Activated CD4-positive, alpha-beta T cell treated with anti-CD3 and anti-CD28 coated beads, Interleukin-2, amount 50 U/mL, for 16 hours (primary cell): ENCODE results near the gene LTBP4.
A peak's percentile ranks its signal among the peaks of the same experiment; 100 is the strongest.
"Not testable (repeated sequence)": the region's sequence is repeated elsewhere in the genome, so short reads cannot be mapped to it uniquely, and the experiment has no call there.

ENCODE experiments used
- DNase-seq: peaks from one replicate; pipeline ENCODE4 v3.0.0-alpha.2; 2020

Gene LTBP4

DNA sequence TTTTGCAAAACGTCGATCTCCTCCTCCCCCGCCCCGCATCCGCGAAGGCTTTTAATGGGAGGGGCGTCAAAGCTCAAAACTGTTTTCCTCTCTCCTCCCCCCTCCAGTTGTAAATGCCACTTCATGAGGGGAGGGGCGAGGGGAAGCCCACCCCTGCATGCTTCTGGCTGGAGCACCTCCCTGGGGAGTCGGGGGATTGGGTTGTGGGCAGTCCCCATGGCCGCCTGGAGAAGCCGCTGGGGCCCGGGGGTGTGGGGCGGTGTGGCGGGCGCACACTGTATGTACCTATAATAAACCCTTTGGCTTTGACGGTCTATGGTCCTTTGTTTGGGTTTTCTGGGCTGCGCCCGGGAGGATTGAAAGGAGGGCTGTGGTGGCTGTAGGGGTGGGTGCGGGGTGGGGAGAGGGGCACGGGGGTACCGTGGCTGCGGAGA lies 25.0 kb upstream of the LTBP4 start:
- no peak for DNase-seq

DNA sequence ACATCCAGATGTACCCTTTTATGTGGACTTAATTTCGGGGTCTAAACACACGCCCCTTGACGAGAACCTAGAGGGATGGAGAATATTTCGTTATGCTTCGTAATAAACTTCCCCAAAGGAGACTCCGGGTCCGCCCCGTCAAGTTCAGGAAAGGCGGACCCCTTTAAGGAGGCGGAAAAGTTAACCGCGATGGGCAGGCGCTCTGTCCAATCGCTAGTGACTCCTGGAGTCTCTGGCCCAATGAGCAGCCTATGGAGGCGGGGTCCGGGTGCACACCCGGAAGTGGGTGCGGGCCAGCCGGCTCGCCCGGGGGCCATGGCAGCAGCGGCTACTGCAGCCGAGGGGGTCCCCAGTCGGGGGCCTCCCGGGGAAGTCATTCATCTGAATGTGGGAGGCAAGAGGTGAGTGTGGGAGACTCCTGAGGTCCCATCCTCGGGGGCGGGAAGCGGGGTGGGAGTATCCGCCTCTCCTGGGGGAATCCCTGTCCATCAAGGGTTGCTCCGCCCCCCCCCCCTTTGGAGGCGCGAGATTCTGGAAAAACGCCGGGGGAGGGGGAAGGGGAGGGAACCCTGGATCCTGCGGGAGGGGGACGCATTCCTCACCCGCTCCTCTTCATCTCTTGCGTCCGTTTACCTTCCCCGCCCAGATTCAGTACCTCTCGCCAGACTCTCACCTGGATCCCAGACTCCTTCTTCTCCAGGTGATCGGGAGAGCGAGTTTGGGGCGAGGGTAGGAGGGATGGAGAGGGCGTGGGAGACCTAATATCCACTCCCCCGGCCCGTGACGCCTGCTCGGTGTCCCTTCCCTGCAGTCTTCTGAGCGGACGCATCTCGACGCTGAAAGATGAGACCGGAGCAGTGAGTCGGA lies 24.4 kb upstream of the LTBP4 start, which contains the start of gene SHKBP1:
Gene SHKBP1, plus strand, starts transcription at position 289 of the 867 bp plus-strand sequence. Its CDS starts 27 bp downstream, at position 316.
- peak; percentile 95 for DNase-seq

DNA sequence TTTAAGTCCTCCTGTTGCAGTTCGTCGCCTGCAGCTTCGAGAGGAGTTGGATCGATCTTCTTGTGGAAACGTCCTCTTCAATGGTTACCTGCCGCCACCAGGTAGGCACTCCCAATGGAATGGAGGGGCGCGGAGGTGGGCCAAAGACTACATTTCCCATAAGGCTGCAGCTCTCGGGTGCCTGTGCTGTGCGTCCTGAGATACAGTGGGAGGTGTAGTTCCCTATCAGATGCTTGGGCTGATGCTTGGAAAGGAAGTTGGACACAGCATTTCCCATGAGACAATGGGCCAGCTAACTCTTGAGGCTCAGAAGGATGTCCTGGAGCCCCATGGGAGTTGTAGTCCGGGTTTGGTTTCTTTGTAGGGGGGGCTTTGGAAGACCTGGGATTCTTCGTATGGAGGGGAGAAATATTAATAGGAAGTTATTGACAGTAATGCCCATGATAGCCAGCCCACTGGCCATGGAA lies 22.7 kb upstream of the LTBP4 start:
- no peak for DNase-seq

GRCh38 chr19:40580619-40581018 lies 20.6 kb upstream of the LTBP4 start:
- no peak for DNase-seq

DNA sequence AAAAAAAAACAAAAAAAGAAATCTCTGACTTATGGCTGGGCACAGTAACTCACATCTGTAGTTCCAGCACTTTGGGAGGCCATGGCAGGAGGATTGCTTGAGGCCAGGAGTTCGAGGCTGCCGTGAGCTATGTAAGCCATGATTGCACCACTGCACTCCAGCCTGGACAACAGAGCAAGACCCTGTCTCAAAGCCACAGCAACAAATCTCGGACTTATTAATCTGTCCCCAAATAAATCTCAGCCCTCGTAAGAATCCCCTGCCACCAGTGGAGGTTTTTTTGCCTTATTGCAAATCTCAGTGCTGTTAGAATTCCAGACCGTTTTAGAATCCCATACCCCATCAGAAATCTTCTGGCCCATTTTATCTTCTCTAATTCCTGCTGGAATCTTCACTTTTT lies 19.6 kb upstream of the LTBP4 start:
- no peak for DNase-seq

GRCh38 chr19:40582467-40582866 lies 18.7 kb upstream of the LTBP4 start:
- DNase-seq = no peak

DNA sequence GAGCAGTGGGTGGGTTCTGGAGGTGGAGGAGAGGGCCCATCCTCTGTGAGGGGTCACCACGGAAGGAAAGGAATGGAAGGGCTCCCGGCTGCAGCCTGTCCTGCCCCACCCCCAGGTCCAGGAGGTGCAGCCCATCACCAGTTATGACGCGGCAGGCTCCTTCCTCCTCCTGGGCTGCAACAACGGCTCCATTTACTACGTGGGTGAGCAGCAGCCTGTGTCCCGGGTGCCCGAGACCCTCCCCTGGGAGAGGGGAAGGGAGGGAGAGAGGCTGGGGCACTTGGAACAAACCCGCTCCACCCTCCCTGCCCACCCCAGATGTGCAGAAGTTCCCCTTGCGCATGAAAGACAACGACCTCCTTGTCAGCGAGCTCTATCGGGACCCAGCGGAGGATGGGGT lies 17.9 kb upstream of the LTBP4 start:
- DNase-seq = no peak

DNA sequence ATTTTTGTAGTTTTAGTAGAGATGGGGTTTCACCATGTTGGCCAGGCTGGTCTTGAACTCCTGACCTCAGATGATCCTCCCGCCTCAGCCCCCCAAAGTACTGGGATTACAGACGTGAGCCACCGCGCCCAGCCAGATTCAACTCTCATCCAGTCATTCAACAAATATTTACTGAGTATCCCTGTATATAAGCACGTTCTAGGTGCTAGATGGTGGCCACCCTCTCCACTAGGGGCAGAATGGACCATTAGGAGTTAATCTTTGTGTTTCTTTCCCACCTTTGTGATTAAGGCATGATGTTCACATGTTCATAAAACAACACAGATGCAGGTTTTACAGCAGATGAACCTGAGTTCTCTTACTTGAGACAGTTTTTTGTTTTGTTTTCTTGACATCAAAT lies 17.2 kb upstream of the LTBP4 start:
- DNase-seq = no peak

GRCh38 chr19:40585241-40585981 lies 15.8 kb upstream of the LTBP4 start:
- DNase-seq = peak; percentile 40

DNA sequence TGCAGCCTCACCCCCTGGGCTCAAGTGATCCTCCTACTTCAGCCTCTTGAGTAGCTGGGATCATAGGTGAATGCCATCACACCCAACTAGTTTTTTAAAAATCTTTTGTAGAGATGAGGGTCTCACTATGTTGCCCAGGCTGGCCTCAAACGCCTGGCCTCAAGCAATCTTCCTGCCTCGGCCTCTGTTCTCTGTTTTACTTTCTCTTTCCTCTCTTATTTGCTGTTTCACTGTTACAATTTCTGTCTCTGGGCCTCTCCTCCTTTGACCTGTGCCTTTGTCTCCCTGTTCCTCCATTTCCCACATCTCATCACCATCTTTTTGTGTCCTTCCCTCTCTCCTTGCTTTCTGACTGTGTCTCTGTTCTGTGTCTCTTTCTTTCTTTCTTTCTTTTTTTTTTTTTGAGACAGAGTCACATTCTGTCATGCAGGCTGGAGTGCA lies 15.2 kb upstream of the LTBP4 start:
- no peak for DNase-seq

DNA sequence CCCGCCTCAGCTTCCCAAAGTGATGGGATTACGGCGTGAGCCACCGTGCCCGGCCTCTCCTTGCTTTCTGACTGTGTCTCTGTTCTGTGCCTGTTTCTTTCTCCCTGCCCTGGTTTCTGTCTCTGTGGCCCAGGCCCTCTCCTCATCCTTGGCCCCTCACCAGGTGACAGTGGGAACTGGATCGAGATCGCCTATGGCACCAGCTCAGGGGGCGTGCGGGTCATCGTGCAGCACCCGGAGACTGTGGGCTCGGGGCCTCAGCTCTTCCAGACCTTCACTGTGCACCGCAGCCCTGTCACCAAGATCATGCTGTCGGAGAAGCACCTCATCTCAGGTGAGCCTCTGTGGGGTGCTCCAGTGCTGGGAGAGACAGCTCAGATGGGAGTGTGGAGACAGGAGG lies 14.6 kb upstream of the LTBP4 start:
- no peak for DNase-seq

DNA sequence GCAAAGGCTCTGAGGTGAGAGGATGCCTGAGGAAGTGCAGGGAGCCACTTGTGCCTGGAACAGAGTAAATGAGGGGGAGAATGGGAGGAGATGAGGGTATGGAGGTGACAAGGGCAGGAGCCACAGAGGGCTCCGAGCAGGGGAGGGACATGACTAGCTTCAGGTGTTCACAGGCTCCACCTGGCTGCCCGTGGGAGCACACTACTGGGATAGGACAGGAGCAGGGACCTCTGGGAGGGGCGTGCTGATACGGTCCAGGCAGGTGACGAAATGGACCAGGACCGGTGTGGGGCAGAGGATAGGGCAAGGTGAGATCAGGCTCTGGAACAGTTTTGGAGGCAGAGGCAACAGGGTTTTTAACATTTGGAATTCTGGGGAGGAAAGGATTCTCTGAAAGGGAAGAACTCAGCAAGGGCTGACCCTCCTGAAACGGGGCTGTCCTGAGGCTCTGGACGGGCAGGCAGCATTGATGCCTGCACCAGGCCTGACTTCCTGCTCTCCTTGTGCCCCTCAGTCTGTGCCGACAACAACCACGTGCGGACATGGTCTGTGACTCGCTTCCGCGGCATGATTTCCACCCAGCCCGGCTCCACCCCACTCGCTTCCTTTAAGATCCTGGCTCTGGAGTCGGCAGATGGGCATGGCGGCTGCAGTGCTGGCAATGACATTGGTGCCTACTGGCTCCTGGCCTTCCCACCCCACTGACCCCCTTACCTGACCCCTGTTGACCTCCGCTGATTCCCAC lies 12.9 kb upstream of the LTBP4 start:
- no peak for DNase-seq

DNA sequence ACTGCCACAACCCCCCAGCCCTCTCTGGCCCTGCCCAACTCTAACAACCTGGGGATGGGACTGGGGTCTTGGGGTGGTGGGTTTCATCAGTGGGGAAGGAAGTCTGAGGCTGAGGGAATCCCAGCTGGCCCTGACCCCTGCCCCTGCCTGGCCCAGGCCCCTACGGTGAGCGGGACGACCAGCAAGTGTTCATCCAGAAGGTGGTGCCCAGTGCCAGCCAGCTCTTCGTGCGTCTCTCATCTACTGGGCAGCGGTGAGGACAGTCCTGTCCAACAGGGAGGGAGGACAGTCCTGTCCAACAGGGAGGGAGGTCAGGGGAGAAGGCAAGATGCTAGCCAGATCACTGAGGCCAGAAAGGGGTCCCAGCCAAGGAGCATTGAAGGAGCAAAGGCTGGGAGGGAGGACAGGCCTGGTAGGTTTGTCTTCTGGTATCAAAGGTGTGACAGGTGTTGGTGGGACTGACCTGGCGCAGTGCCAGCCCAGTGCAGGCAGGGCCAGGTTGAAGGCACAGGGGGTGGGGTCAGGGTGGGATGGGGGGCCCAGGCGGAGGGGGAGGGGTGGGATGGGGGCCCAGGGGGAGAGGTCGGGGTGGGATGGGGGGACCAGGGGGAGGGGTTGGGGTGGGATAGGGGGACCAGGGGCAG lies 12.1 kb upstream of the LTBP4 start:
- no peak for DNase-seq

GRCh38 chr19:40589591-40590429 lies 11.4 kb upstream of the LTBP4 start:
- no peak for DNase-seq

DNA sequence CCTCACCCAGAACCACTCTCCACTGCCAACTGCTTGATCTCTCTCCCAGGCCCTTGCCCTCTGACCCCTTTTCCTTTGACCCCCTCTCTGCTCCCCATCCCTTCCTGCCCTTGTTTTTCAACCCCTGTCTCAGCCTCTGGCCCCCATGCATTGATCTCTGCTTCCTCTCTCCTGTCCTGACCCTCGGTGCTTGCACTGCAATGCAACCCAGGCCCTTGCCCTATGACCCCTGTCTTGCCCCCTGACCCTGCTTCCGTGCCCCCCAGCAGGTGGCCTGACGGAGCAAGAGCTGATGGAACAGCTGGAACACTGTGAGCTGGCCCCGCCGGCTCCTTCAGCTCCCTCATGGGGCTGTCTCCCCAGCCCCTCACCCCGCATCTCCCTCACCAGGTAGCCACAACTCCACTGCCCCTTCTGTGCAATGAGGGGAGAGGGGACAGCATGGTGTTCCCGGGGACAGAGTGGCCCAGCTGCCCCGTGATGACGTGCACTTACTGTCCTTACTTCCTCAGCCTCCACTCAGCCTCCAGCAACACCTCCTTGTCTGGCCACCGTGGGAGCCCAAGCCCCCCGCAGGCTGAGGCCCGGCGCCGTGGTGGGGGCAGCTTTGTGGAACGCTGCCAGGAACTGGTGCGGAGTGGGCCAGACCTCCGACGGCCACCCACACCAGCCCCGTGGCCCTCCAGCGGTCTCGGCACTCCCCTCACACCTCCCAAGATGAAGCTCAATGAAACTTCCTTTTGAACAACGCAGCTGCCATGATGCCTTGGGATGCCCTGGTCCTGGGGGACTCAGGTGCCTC lies 10.5 kb upstream of the LTBP4 start:
- DNase-seq = no peak

DNA sequence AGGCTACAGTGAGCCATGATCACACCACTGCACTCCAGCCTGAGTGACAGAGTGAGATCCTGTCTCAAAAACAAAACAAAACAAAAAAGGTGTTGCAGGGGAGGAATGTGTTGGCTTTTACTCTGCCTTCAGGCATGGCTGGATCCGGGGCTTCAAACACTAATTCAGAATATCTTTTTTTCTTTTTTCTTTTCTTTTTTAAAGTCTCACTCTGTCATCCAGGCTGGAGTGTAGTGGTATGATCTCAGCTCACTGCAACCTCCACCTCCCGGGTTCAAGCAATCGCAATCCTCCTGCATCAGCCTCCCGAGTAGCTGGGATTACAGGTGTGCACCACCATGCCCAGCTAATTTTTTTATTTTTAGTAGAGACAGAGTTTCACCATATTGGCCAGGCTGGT lies 9.4 kb upstream of the LTBP4 start:
- DNase-seq = not testable (repeated sequence)

DNA sequence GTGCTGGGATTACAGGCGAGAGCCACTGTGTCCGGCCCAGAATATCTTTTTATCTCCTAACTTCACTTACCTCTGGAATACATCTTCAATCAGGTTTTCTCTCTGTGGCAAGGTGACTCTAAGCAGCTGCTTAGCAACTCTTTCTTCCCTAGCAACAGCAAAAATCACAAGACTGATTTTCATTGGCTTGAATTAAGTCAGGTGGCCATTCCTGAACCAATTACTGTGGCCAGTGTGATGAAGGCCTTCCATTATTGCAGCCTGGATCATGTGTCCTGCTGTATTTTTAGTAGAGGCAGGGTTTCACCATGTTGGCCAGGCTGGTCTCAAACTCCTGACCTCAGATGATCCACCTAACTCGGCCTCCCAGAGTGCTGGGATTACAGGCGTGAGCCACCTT lies 9.0 kb upstream of the LTBP4 start:
- DNase-seq = peak; percentile 57

DNA sequence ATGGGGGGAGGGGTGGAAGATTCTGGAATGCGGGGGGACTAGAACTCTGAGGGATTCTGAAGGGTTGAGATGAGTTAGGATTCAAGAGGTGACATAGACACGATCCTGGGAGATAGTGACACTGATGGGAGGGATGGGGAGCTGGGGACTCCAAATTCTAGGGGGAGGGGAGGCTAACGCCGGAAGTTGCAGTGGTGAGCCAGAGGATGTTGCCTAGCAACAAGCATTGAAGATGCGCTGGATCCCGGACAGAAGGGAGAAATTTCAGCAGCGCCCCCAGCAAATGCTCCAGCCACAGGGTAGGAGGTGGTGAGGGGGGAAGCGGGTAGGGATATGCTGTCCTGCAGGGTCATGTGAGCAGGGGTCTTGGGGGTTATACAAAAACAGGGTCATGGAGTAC lies 6.9 kb upstream of the LTBP4 start:
- no peak for DNase-seq

GRCh38 chr19:40594657-40595091 lies 6.5 kb upstream of the LTBP4 start:
- no peak for DNase-seq

GRCh38 chr19:40596608-40597328 lies 4.4 kb upstream of the LTBP4 start:
- peak; percentile 37 for DNase-seq
